ENCODE data around the gene SCML1.

Gene SCML1

DNA sequence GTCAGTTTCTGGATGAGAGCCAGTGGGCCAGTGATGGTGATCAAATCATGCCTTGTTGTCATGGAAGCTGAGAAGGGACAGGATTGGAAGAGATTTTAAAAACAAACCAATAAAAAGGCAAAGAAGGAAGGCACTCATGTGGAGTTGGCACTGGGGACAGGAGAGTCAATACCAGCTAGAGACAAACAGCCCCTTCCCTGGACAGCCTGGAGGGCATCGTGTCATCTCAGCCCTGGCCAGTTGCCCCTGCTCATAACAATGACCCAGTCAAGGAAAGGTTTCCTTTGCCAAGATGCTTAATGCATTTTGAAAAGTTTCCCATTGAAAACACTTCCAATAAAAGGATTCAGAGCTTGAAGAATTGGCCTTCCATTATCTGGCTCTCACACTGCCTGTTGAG is 55.5 kb downstream of the SCML1 start:
- no peak for DNase-seq (ENCODE audit: low read depth)

DNA sequence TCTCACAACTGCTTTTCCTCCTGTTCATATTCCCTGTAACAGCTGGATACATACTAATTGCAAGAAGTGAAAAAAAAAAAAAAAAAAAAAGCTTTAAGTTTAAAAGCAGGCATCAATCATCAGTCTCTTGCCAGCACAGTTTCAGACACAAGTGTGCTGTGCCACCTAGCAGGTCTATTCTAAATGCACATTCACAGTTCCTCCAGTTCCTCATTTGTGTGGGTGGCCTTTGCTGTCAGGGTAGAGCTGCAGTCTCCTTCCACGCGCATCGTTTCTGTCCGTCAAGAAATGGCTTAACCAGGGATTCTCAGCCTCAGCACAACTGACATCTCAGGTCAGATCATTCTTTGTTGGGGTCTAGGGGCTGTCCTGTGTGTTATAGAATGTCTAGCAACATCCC is 61.6 kb downstream of the SCML1 start:
- DNase-seq (ENCODE audit: low read depth) = no peak

DNA sequence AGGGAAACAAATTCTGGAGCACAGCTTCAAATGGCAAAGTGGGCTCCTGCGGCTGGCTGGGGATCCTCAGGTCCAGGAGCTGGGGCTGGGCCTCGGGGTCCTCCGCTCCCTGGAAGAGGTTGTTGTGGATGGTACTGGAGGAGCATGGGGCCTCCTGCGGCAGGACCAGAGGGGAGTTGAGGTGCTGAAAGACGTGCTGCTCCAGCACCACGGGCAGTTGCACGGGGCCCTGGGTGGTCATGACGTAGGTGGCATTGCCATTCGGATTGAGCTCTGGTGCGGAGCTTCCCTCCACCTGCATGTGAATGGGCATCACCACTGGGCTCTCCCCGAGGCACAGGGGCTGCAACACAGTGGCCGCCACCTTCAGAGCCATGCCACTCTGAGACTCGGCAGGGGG is 64.1 kb downstream of the SCML1 start:
- no peak for DNase-seq (ENCODE audit: low read depth)

GRCh38 chrX:17802756-17803155 is 65.5 kb downstream of the SCML1 start:
- DNase-seq (ENCODE audit: low read depth) = no peak

DNA sequence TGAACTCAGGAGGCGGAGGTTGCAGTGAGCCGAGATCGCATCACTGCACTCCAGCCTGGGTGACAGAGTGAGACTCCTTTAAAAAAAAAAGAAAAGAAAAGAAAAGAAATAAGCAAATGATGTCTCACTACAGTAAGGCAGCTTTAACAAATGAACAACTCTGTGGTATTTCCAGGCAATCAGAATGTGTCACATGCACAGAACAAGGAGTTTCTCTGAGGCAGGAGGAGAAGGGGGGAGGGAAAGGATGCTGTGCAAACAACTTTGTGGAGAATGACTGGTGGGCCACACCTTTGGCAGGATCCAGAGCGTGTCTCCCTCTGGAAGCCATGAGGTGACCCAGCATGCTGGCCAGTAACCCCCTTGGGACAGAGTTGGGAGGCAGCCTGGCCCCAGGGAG is 66.2 kb downstream of the SCML1 start:
- DNase-seq (ENCODE audit: low read depth) = no peak
